HG03442 (cell line): Measurements from ENCODE around the gene ACY1.

Experiments used
- ATAC-seq: cut with Tn5 transposase; IDR thresholded peaks from one replicate; pipeline ENCODE4 v1.9.1; 2021; ENCODE audit warnings: mild to moderate bottlenecking, moderate library complexity; ENCODE audit not compliant: unreplicated experiment

The ACY1 gene

DNA sequence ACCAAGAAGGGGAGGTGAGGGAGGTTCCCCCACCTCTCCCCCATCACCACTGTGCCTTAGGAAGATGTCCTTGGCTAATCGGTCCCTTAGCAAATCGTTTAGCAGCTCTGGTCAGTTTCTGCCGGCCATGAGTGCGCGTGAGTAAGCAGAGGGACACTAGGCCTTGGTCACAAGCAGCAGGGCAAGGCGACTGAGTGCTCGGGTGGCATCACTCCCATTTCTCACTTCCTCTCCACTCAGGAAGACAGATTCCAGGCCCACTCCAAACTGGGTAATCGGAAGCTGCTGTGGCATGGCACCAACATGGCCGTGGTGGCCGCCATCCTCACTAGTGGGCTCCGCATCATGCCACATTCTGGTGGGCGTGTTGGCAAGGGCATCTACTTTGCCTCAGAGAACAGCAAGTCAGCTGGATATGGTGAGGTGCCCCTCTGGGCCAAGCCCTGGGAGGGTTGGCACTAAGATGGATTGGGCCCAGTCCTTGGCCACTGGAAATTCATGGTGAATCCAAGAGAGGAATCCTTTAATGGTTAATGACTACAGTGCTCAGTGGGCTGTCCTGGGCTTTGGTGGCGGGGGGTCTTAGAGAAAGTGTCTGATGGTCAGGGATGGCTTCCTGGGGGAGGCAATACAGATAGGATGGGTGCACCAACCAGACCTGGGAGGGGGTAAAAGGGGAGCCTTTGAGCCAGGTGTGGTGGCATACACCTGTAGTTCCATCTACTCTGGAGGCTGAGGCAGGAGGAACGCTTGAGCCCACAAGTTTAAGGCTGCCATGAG is 37.2 kb upstream of the ACY1 start:
- no peak for ATAC-seq

DNA sequence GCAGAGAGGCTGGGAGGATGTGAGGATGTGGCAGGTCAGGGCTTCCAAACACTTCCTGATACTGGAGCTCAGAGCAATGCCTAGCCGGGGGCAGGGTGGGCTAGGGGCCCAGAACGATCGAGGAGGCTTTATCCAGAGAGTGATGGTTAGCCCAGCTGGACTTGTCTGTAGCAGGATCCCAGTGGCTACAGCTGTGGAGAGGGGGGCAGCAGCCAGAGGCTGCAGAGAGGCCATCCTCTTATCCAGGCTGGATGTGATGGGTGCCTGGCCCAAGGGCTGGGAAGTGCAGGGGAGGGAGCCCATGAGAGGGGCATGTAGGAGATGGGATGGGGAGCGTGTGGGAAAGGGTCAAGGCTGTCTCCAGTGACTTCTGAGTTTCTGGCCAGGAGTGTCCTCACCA is 36.5 kb upstream of the ACY1 start:
- no peak for ATAC-seq

- ATAC-seq = no peak
Observed at GRCh38 chr3:51947215-51947900, 36.0 kb upstream of the ACY1 start.

DNA sequence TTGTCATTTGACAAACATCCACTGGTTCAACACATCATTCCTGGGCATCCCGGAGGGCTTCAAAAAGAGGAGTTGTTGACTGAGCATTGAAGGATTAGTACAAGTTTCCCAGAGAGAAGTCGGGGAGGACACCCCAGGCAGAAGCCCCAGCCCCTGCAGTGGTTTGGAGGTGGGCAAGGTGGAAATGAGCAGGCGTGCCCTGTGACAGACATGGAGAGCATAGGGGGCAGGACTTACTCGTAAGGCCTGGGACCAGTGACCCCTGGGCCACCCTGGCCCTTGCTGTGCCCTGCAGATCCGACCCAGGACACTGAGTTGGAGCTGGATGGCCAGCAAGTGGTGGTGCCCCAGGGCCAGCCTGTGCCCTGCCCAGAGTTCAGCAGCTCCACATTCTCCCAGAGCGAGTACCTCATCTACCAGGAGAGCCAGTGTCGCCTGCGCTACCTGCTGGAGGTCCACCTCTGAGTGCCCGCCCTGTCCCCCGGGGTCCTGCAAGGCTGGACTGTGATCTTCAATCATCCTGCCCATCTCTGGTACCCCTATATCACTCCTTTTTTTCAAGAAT is 35.2 kb upstream of the ACY1 start:
- no peak for ATAC-seq

DNA sequence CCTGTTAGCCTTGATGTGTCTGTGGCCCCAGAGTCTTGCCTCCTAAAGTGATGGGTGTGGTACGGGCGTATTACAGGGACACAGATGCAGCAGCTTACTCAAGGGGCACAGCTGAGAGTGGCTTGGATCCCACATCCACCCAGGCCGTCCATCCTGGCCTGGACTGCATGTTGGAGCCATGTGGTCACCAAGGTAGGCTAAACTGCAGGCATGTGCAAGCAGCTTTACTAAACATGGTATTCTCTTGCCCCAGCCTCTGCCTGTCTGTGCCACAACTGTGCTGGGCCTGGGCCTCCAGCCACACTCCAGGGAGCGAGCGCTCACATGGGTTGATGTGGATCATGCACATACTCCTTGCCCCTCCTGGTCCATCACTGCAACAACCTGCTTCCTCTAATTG is 34.2 kb upstream of the ACY1 start:
- no peak for ATAC-seq

DNA sequence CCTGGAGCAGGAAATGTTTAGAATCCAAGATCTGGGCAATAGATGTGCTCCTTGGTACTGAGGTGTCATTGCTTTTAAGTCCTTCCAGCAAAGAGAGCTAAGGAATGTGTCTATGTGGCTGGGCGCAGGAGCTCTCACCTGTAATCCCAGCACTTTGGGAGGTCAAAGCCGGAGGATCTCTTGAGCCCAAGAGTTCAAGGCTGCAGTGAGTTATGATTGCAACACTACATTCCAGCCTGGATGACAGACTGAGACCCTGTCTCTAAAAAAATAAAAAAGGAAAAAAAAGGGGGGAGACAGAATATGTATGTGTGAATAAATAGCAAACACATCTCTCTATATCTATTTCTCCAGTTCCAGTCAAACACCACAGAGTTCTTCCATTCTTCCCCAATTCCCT is 32.4 kb upstream of the ACY1 start:
- no peak for ATAC-seq

- ATAC-seq = no peak
Observed at GRCh38 chr3:51953445-51953844, 29.9 kb upstream of the ACY1 start.

DNA sequence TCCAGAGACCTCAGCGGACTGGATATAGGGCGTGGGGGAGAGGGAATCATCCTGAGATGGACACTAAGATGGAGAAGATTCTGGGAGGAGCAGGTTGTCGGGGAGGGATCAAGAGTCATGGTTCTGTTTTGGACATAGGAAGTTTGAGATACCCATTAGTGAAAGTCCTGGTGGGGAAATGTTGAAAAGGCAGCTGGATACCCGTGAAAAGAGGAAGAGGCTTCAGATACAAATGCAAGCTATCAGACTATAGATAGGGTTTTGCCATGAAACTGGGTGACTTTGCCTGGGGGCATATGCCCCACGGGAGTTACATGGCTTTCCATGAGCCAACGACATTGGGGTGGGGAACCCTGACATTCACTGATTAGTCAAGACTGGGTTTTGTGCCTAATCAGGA is 29.2 kb upstream of the ACY1 start:
- ATAC-seq = no peak

DNA sequence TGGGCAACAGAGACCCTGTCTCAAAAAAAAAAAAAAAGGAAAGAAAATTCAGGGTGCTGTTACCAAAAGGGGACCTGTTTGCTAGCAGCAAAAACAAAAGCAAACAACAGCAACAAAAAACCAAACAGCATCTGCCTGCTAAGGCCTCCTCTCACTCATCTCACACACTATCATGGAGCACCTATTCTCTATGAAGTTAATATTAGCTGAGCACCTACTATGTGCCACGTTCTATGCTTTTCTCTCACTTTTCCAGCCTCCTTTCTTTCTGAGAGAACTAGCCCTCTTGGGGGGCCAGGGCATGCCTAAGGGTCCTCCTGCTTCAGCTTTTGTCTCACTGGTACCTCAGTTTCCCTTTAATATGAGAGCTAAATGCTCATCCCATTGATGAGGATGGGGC is 28.6 kb upstream of the ACY1 start:
- ATAC-seq = no peak

DNA sequence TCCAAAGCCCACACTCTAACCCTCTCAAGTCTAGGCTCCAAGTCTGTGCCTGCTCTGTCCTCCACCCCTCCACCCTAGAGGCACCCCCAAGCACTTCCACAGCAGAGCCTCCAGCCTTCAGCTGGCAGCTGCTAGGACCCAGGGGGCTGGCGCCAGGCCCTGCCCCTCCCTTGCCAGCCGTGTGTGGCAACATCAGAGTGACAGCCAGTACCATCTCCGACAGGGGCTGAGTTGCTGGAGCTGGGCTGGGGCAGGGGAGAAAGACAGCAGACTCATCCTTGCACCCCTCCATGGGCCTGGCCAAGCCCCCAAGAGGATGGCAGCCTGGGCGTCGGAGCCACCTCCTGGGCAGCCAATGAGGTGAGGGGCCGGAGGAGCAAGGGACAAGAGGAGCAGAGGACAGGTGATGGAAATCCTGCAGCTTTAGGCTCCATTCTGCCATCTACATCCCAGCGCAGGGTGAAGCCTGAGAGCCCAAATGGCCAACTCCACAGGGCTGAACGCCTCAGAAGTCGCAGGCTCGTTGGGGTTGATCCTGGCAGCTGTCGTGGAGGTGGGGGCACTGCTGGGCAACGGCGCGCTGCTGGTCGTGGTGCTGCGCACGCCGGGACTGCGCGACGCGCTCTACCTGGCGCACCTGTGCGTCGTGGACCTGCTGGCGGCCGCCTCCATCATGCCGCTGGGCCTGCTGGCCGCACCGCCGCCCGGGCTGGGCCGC is 28.0 kb upstream of the ACY1 start, which contains the start of gene GPR62:
GPR62 (plus strand) TSS at position 207 of the 718 bp plus-strand sequence; CDS start at position 479, 272 bp downstream.
- ATAC-seq = no peak

DNA sequence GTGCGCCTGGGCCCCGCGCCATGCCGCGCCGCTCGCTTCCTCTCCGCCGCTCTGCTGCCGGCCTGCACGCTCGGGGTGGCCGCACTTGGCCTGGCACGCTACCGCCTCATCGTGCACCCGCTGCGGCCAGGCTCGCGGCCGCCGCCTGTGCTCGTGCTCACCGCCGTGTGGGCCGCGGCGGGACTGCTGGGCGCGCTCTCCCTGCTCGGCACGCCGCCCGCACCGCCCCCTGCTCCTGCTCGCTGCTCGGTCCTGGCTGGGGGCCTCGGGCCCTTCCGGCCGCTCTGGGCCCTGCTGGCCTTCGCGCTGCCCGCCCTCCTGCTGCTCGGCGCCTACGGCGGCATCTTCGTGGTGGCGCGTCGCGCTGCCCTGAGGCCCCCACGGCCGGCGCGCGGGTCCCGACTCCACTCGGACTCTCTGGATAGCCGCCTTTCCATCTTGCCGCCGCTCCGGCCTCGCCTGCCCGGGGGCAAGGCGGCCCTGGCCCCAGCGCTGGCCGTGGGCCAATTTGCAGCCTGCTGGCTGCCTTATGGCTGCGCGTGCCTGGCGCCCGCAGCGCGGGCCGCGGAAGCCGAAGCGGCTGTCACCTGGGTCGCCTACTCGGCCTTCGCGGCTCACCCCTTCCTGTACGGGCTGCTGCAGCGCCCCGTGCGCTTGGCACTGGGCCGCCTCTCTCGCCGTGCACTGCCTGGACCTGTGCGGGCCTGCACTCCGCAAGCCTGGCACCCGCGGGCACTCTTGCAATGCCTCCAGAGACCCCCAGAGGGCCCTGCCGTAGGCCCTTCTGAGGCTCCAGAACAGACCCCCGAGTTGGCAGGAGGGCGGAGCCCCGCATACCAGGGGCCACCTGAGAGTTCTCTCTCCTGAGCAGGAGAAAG is 27.2 kb upstream of the ACY1 start:
- ATAC-seq = no peak

DNA sequence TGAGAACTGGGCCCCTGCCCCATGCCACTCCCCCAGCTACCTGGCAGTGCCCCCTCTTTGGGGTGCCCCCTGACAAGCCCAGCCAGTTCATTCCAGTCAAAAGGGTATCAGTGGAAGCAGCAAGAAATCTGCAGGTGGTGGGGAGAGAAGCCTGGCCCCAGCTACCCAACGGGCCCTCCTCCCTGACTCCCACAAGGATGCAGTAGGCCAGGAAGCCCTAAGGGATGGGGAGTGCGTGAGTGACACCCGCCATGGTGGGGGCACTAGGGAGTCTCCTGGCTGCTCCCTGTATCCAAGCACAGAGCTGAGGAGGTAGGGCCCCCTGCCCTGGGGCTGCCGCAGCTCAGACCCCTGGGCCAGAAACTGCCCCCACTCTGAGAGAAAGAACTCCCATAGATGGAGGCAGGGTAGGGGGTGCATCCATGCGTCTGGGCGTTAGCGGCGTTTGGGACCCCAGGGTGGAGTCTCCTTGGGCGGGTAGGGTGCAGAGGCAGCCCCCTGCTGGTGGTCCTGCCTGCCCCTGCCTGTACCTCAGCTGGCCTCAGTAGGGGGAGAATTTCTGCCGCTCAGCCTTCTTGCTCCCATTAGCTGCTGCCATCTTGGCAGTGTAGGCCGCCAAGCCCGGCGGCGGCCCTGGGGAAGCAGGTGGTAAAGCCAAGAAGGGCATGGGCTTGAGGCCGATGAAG is 25.7 kb upstream of the ACY1 start:
- no peak for ATAC-seq

DNA sequence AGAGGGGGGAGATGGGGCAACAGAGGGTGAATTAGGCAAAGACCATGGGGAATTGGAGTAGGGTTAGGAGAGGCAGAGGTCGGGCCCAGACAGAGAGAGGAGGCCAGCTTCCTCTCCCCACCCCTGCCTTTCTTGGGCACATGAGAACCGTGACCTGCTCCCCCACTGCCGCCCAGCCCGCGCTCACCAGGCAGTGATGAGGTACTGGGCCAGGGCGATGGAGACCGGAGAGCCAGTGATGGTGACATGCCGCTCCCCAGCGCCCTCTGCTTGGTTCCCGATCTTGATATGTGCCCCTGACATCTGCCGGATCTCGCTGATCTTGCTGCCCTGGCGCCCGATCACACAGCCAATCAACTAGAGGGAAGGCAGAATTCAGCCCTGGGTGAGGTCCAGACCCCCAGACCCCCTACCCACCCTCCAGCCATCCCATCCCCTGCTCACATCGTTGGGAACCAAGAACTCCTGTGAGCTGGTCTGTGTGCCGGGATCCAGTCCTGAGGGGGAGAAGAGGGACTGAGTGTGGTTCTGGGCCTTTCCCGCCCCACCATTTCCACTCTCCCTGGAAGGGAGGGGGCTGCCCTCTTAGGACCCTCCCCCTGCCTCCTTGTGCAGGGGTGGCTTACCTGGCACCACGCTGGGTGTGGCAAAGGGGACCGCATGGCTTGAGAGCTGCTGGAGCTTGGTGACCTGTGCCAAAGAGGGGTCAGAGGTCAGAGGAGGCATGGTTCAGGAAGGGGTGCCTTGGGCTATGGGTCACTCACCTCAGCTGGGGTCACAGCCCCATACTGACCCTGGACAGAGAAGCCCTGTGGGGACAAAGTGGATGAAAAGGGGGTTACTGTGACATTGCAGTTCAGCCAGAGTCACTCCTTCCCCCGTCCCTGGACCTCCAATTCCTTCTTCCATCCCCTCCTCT is 24.5 kb upstream of the ACY1 start:
- ATAC-seq = no peak

DNA sequence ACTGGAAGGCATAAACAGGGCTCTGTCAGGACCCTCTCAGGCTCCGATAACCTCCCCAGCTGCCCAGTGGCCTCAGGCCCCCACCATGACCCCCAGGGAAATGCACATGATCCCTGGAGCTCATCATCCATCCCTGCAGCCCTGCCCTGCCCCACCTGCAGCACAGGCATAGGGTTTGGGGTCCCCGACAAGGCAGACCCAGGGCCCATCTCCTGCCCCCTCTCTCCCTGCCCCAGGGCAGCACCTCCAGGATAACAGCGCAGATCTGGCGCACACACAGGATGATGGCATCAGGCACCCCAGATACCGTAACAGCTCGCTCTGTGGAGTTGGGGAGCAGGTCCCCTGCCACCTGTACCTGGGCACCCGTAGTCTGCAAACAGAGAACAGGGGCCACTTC is 23.7 kb upstream of the ACY1 start:
- no peak for ATAC-seq

DNA sequence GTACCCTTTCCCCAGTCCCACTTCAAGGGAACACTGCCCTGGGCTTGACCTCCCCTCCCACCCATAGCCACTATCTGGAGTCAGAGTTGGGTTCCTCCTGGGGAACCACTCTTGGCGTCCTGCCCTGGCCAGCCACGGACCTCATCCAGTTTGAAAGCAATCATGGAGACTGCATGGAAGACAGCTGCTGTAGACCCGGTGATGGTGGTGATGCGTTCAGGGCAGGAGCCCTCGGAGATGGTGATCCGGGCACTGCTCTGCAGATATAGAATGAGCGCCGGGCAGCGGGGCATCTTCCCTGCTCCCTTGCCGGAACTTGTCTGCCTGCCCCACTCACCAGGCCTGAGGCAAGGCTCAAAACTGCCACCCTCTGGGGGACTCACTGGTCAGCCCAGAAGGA is 22.9 kb upstream of the ACY1 start:
- ATAC-seq = no peak

- ATAC-seq = no peak
Observed at GRCh38 chr3:51961011-51961410, 22.3 kb upstream of the ACY1 start.

GRCh38 chr3:51961602-51962569 is 21.4 kb upstream of the ACY1 start:
- no peak for ATAC-seq
